Stimulated activated CD4-positive, alpha-beta T cell treated with anti-CD3 and anti-CD28 coated beads, Interleukin-15, amount 100 ng/mL, for 1 hour (primary cell): ENCODE data around the gene BDH2.
A peak's percentile ranks its signal among the peaks of the same experiment; 100 is the strongest.

Experiments used
- DNase-seq, 2 donors: peaks; one replicate each; pipeline ENCODE4 v3.0.0-alpha.2; 2020; ENCODE audit warnings: low read depth in 1 of 2, low spot score in 1 of 2

BDH2 gene

DNA sequence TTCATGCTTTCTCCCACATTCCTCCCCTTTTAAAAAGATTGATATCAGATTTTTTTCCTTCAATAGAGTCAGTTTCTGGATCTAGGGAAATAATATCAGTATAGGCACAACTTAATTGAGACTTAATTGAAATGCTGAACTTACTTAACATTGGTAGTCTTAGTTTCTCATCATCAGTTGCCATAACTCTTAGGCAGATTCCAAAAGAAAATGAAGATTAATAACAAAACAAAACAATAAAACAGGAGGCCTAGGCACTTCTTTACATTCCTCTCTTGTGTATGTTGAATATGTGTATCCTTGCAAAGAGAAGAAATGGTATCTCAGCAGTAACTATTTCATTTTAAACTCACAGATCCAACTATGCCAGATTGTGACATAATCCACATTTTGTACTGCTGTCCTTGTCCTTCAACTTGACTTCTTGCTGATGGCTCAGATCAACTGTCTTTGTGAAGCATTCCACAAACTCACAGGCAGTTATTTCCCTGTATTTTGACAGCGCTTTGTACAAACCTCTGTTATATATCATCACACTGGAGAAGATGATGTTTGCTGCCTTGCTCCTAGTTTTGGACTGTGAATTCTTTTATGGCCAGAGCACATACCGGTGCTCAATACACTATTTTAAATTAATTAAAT, 14.0 kb downstream of the BDH2 start:
- DNase-seq = no peak

DNA sequence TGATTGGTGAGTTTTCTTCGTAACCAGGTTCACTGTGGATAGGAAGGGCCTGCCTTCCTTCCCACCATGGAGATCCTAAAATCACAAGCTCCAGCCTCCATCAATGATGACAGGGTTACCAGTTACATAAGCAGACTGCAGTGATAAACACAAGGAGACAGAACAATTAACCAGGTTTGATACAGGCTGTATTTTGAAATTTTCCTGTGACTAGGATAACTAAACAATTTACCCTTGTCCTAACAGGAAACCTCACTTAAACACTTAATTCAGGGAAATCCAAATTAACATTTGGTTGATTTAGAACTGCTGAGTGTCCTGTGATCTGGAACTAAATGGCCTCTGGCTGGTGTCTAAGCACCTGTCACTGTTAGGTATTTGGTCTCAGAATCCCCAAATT, 20.0 kb downstream of the BDH2 start:
- DNase-seq = no peak

DNA sequence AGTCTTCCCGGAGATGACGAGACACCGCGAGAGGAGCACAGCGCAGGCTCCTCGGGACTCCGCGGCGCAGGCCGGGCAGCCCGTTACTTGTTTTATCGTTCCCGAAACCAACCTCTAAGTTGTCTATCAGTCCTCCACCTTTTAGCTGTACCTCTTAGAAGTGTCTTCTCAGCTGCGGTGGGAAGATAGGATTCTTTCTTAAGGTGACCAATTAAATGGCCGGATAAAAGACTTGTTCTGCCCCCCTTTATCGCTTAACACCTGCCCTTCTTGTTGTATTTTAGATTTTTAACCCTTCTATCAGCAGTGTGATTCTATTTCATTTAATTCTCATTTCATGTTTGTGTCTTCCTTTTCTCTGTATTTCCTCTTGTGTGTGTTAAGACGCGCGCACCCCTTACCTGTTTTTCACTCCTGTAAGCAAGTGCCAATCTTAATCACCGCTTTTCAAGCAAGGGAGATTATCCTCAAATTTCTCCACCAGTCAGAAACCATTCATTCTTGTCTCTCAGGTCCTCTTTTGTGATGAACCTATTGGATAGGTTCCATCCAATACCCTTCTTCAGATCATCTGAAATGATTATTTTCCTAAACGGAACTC, 22.8 kb downstream of the BDH2 start, which contains the start of gene SLC9B2:
Gene SLC9B2, minus strand, starts transcription at position 15 of the 601 bp plus-strand sequence. CDS start 9,211 bp downstream, outside the sequence.
- no peak for DNase-seq

DNA sequence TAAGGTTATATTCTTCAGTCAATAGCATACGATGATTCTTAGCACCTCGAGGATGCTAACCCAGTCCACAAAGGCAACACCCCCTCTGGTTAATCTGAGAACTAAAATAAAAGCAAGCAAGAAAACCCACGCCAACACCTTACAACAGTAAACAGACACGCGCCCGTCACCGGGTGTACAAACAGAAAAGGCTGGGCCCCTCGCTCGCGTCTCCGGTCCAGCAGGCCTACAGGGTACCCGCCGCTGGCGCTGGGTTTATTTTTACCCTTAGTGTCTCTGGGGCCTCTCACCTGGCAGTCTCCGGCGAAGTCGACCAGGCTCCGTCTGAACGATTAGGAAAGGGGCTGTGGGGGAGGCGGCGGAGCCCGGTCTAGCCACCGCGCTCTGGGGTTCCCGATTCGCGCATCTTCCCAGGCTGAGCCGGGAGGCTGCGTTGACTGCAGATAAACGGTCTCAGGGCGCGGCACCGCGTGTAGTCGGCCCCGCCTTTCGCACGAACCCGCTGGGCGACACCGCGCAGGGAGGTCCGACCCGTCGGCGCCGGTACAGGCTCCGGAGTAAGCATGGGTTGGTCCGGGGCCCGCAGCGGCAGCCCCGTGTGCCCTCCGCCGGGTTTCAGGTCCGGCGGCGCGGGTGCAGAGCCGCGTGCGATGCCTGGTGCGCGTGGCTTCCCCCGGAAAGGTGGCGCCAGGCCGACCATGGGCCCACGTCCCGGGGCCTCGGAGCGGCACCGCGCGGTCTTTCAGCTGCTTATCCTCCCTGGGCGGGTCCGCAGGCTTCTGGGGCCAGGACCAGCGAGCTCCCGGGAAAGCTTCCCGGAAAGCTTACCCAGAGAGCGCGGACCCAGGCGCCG, 23.5 kb downstream of the BDH2 start:
- peak; percentile 24 to 46 for DNase-seq

DNA sequence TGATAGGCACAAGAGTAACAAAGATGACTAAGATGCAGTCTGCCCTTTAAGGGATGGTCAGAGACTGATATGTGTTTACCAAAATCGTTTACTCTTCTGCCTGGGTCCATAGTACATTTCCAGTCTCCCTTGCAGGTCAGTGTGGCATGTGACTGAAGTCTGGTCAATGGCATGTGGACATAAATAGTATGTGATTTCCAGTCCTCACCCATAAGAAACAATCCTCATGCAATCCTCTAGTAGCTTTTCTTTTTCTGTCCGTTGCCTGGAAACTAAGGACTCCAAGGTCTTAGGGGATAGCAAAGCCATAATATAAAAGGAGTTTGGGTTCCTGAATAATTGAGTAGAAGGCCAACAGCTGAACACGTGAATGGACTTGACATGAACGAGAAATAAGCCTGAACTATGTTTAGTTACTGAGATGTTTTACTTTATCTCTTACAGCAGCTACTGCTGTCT, 24.2 kb downstream of the BDH2 start:
- no peak for DNase-seq

DNA sequence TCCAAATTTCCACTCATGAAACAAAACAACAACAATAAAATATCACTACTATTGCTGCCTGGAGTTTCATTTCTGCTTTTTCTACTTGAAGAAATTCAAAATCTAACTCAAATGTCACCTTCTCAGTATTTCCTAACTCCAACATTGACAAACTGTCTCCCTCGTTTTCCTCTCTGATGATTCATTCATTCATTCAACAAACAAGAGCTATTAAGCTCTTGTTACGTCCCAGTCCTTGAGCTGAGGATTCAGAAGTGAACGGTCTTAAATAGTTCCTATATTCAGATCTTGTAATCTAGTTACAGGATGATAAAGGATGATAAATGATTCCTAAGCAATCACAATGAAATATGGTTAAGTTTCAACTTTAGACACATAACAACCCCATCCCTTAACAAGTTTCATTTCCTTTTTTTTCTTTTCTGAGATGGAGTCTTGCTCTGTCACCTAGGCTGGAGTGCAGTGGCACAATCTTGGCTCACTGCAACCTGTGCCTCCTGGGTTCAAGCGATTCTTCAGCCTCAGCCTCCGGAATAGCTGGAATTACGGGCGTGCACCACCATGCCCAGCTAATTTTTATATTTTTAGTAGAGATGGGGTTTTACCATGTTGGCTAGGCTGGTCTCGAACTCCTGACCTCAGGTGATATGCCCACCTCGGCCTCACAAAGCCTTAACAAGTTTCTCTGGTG, 24.7 kb downstream of the BDH2 start:
- no peak for DNase-seq

DNA sequence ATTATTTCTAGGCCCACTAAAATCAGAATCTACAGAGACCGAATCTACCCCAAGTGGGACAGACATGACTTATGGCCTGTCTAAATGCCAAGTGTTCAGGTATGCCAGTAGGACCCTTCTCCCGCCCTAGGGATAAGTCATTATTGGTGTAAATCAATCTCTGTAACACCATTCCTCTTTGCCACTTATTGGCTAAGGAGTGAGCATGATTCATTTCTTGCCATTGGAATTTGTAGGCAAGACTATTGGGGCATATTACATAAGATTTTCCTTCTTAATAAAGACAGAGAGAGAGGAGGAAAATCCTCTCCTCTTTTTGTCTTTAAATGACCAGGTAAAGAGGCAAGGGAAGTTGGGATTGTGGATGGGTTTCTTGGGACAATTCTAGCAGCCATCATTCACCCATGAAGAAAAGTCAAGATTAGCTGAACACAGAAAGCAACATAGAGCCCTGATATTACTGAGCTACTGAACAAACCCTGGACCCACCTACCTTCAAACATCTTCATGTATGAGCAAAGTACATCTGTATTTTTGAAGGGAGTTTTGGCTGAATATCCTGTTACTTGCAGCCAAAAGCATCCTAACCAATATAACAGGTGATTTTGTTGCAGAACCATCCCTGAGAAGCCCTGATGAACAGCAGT, 25.7 kb downstream of the BDH2 start:
- DNase-seq = no peak

DNA sequence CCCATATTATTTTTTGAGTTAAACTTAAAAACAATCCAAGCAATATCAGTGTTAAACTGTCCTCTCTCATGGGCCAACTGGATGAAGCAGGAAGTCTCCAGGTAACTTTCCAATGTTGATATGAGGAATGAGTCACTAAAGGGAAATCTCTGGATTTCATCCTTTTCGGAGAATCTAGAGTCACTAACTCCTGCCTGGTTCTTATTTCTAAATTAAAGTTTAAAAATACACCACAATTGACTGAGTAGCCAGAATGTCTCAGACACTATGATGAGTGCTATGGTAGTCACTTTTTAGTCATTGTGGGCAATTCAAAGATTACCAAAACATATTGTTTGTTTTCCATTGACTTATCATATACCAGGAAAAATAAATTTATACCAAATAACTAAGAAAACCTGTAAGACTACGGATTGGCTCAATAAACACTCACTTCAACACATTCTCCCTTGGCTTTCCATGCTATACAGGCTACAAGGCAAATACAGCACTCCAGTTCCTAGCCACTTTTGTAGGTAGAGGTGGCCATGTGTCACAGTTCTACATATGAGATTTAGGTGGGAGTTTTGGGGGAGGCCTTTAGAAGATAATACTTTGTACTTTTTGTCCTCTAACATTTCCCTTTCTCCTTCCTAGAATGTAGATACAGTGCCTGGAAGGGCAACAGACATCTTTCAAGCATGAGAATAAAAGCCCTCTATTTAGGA, 31.6 kb downstream of the BDH2 start:
- DNase-seq = no peak

DNA sequence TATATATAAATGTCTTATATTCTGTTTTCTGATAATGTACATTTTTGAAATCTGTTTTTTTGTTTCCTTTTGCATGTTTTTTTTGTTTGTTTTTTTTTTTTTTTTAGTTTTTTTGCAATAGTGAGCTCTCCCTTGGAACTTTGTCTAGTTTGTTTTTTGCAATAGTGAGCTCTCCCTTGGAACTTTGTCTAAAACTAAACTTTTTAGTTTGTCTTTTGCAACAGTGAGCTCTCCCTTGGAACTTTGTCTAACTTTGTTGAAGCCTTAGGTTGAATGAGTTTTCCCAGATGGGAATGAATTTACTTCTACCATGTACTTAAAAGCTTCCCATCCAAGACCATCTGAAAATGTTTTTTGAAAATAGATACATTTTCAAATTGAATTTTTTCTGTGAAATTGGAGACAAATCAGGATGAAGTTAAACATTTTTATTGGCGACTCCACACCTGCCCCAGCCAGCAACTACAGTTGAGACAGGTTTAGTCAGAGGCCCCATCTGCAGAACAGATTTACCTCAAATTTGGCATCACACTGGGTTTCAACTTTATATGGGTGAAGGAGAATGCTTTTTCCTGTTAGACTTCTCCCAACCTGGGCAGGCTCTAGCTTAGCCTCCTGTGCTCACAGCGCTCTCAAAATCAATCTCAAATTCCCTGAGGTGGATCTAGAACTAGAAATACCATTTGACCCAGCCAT, 39.0 kb downstream of the BDH2 start:
- DNase-seq = no peak

DNA sequence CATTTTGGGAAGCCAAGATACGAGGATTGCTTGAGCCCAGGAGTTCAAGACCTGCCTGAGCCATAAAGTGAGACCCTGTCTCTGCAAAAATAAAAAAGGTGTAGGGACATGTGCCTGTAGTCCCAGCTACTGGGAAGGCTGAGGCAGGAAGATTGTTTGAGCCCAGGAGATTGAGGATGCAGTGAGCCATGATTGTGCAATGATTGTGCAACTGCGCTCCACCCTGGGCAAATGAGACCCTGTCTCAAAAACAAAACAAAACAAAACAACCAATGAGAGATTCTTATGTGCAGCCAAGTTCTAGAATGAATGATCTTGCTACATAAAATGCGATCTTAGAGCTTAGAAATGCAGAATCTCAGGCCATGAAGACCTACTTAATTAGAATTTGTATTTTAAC, 45.6 kb downstream of the BDH2 start:
- no peak for DNase-seq

DNA sequence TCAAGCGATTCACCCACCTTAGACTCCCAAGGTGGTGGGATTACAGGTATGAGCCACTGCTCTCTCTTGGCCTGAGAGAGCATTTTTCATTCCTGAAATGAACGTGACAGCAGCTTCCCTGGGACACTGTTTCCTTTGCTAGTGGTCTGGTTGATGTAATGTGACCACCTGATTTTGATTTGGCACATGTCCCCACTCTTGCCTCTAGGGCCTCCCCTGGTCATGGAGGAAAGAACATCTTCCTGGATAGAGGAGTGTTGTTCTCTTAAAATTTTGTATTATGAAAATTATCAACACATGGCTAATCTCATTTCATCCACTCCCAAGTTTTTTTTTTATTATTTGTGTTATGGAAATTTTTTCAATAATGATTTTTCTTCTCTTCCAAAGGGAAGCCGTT, 46.9 kb downstream of the BDH2 start:
- DNase-seq = no peak

DNA sequence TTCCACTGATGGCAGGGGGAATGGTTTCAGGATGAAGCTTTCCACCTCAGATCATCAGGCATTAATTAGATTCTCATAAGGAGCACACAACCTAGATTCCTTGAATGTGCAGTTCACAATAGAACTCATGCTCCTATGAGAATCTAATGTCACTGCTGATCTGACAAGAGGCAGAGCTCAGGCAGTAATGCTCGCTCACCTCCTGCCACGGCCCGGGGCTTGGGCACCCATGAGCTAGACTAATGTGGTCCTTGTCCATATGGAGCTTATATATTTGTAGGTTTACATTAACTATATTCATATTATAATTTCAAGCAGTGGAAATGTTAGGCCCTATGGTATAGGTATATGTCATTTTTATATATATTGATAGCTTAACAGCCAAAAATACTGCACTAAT, 47.5 kb downstream of the BDH2 start:
- no peak for DNase-seq

DNA sequence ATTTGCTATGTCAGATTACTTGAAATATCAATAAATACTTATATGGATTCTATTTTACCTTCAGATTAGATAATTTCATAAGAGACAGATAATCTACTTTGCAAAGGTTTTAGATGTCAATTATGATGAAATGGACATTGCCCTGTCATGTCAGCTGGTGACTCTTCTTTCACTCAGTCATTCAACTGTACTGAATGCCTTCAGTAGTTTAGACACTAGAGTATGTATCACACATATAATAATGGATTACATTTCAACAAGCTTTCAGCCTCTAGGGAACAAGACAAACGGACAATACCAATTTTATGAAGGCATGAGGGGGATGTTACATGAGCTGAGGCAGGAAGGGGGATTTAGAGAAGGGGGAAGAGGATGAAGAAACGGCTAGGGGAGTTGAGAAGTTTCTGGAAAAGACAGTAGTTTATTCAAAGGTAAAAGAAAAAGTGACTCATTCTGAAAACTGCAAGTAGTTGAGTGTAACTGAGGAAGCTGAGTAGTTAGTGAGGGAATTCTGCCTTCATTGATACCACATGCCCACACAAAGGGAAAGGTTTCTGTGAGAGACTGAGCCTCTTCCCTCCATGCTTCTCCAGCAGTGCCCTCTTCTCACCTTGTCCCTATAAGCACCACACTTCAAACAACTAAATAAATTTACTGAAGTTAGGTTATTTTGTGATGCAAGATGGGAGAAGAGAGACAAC, 48.7 kb downstream of the BDH2 start:
- no peak for DNase-seq

DNA sequence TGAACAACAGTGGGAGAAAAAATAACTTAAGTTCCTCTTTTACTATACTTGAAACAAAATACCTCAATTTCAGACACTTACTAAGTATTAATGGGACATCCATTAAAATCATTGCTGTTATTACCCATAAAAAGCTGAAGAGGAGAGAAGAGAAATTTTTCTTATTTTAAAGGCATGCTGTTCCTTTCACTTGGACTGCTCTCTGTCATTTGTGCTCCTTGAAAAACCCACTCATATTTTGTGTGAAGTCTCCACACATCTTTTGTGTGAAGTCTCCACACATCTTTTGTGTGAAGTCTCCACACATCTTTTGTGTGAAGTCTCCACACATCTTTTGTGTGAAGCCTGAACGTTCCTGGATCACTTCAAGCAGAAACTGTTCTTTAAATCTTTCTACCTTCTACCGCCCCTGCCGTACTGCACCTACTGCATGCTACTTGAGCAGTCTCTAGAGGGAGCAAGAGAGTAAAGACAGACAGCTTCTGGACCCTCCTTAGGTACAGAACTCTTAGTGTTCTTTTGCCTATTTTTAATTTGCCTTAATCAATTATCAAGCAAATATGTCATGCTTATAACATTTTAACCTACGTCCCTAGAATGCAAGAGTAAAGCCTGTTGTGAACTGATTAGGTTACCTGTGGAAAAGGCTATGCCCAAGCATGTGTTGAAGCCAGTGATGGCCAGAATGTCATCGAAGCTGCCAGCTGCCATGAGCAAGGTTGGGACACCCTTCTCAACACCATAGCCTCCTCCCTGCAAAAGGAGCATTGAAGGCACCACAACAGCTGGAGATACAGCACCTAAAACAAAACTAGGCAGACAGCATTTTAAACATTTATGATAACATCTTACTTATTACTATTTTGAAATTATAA, 53.0 kb downstream of the BDH2 start:
- no peak for DNase-seq

DNA sequence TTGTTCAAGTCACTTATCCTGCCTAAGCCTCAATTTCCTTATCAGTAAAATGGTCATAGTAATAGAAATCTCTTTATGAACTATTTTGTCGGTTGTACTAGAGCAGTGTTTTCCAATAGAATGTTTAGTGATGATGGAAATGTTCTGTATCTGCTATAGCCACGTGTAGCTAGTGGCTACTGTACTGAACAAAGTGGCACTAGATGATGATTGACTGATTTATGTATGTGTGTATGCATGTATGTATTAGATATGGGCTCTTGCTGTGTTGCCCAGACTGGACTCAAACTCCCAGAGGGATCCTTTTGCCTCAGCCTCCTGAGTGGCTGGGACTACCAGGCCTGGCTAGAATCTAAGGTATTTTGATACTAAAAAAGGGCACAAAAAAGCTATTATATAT, 55.5 kb downstream of the BDH2 start:
- DNase-seq = no peak

DNA sequence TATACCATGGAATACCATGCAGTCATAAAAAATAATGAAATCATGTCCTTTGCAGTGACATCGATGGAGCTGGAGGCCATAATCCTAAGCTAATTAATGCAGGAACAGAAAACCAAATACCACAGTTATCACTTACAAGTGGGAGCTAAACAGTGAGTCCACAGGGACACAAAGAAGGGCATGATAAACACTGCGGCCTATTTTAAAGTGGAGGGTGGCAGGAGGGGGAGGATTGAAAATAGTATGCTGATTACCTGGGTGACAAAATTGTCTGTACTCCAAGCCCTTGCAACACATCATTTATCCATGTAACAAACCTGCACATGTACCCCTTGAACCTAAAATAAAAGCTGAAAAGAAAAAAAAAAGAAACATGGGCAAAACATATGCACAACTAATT, 63.5 kb downstream of the BDH2 start:
- no peak for DNase-seq

DNA sequence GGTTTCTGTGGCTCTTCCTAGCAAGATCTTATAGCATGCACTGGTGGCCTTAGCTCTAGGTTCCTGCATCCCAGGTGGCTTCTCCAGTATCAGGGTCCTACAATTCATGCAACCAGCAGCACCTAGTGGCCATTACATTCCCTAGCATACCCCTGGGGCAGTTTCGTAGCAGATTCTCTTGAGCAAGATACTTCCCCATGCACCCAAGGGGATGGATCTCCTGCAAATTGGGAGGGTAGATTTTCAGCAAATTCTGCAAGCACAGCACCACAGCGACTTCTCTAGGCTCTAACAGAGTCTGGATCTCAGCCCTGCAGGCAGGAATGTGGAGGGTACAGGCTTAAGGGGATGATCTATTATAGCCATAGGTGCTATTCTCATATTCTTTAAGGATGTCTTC, 67.1 kb downstream of the BDH2 start:
- DNase-seq = no peak

DNA sequence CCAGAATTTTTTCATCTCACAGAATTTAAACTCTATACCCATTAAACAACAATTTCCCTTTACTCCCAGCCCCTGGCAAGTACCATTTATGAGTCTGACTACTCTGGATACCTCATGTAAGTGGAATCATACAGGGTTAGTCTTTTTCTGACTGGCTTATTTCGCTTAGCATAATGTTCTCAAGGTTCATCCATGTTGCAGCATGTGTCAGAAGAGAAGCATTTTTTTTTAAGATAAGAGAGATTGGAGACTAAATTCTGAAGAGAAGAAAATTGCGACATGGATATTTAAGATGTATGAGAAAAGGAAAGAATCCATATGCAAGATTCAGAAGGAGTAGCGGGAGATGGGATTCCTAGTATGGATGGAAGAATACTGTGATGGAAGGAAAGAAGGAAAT, 68.8 kb downstream of the BDH2 start:
- DNase-seq = no peak
